ENCODE measurements around the gene MS4A12. TPM values are rescaled to one million over a fixed set of nuclear protein-coding genes. Genes with fewer than 3 reads are reported as not detected.
"Not testable (repeated sequence)": the region's sequence is repeated elsewhere in the genome, so short reads cannot be mapped to it uniquely, and the experiment has no call there.

Gene MS4A12
- total RNA-seq, 1 donor from 2014 or later = not detected

DNA sequence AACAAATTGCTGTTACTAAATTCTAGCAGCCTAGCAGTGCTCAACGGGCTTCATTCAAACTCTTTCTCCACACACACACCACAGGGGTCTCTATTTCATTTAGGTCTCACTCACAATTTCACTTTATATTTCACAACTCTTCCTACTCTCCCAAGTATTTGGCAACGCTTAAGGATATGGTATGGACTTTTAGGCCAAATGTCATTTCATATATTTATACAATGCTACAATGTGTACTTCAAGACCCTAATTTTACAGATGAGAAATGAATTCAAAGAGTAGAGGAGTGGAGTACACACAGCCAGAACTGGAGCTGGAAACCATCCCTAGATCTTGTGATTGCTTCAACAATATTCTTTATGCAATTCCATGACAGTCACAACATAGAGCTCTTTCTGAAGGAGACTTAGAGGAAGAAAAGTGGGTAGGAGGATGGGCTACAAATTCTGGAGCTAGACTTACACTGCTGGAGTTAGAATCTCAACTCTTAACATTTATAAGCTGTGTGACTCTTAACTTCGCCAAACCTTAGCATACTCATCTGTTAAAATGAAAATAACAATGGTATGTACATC lies 20.2 kb downstream of the MS4A12 start:
- no peak for DNase-seq (ENCODE audit: low spot score)

DNA sequence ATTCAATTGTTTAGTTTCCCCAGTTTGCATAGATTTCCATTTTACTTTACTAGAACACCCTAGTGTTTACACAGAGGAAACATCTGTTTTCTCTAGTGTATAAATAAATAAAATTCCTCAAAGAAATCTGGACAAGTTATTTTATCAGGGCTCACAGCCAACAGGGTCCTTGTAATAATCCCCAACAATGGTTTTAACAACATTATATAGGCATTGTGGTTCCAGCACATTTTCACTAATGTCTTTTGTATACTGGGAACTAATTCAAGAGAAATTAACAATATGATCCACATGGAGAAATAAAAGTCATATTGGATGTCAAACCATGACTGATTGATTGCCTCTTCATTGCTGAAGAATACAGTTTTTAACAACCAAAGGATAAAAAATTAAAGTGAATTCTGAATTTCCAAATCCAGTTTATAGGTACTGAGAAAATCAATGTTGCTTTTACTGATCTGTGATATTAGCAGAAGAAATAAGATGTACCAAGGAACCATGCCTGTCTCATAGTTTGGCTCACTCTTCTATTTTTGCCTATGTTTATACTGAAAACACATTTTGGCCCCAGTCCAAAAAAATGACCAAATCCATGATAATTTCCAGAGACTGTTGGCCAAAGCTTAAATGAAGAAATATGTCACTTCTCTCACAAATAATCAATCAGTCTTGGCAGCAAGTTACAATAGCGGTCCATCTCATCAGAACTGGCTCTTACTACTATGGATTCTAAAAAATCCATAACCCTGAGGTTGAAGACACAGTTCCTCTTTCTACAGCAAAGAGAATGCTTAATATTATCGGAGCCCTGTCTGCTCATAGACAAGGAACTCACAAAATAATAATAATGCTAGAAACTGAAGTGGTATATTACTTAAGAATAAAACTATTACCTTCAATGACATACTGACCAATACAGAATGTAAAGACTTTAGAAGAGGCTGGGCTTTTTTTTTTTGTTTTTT lies 21.2 kb downstream of the MS4A12 start:
- DNase-seq (ENCODE audit: low spot score) = no peak

DNA sequence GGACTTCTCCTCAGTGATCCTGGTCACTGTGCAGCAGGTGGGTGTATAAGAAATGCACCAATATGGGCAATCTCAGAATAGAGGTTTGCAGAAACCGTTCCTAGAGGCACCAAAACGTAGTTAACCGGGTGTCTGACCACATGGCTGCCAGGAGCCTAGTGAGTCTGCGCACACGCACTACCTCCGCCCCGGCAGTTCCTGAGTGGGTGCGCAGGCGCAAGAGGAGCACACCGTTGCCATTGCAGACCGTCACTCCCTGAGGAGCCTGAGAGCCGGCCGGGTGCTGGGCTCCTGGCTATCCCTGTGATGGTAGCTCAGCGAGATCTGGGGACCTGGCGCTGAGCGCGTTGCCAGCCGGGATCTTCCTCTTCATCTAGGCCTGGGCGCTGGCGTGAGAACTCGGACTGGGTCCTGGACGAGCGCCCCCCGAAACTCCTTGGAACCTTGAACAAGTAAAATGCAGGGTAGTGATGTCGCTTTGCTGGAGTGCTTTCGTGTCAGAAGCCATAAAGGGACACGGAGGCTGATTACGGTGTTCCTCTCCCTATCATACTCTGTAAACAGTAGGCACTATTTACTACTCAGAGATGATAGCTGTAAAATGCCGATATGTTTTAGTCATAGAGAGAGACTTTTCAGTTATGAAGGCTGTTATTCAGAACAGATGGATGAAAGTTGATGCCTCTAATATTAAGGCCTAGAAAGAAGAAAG lies 22.7 kb downstream of the MS4A12 start, which contains the start of gene MS4A13:
TSS of gene MS4A13 (plus strand) at position 249 of the 712 bp plus-strand sequence. CDS start 2,692 bp downstream, outside the sequence.
- DNase-seq (ENCODE audit: low spot score) = no peak

DNA sequence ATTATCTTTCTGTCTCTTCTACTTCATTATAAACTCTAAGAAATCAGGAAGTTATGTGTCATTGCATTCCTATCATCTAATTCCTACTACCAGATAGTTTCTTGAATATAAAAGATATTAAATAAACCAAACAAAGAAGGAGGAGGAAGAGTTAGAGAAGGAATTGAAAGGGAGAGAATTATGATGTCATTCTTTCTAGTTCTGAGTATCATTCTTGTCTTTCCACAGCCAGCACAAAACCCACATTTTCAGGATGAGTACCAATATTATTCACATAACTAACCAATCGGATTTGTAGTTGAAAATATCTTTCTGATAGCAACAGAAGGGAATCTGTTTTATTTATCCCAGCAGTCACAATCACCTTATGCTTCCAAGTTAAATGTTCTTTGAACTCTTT lies 35.9 kb downstream of the MS4A12 start:
- DNase-seq (ENCODE audit: low spot score) = no peak

DNA sequence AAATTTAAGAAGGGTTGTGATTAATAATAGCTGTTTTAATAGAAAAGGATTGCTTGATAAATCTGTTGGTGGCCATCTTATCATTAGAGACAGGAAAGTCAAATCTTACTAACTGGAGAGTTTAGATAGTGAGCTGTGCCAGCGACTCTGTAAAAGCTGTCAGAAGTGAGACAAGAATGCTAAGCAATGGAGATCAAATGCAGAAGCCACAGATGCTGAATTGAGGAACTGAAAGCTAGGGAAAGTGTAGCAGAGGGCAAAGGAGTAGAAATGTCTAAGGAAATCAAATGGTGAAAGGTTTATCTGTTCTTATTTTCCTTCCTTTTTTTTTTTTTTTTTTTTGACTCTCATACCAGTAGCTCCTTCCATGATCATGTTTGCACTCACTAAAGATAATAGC lies 36.4 kb downstream of the MS4A12 start:
- no peak for DNase-seq (ENCODE audit: low spot score)

DNA sequence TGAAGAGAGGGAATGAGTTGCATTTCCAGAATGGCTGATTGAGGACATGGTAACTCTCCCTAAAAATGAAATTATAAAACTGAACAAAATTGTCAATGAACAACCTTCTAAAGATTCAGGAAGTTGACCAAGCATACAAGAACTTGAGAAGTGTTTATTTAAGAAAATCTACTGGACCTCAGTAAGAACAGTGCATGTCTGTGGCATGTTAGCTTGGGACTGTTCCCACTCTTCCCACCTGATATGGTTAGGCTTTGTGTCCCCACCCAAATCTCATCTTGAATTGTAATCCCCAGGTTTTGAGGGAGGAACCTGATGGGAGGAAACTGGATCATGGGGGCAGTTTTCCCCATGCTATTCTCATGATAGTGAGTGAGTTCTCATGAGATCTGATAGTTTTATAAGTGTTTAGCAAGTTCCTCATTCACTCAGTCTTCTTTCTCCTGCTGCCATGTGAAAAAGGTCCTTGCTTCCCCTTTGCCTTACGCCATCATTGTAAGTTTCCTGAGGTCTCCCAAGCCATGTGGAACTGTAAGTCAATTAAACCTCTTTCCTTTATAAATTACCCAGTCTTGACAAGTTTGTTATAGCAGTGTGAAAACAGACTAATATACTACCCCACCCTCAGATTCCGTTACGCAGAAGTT lies 38.0 kb downstream of the MS4A12 start:
- DNase-seq (ENCODE audit: low spot score) = no peak

DNA sequence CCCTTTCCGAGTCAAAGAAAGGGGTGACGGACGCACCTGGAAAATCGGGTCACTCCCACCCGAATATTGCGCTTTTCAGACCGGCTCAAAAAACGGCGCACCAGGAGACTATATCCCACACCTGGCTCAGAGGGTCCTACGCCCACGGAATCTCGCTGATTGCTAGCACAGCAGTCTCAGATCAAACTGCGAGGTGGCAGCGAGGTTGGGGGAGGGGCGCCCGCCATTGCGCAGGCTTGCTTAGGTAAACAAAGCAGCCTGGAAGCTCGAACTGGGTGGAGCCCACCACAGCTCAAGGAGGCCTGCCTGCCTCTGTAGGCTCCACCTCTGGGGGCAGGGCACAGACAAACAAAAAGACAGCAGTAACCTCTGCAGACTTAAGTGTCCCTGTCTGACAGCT lies 39.8 kb downstream of the MS4A12 start:
- not testable (repeated sequence) for DNase-seq (ENCODE audit: low spot score)

DNA sequence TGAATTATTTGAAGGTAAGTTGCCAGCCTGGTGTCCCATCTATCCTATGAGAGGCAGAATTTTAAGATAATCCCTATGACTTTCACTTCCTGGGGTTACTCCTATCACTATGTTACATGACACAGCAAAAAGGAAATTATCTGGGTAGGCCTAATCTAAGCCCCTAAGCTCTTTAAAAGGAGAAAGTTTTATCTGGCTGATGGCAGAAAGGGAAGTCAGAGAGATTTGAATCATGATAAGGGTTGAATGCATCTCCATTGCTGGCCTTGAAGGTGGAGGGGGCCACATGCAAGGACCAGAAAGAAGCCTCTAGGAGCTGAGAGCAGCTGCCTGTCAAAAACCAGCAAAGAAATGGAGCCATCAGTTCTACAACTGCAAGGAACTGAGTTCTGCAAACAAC lies 46.0 kb downstream of the MS4A12 start:
- DNase-seq (ENCODE audit: low spot score) = not testable (repeated sequence)

DNA sequence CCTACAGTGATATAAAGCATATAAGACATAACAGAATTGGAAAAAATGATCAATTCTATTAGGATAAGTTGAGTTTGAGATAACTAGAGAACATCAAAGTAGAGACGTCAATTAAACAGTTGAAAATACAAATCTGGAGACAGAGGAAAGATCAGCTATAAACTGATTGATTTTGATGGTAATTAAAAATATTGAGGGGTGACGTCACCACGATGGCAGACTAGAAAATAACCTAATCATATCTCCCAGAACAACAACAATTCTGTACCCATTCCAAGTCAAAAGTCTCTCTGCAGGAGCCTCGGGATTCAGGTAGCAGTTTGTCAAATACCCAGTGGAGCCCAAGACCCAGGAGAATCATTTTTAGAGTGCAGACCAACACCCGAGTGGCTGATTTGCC lies 51.5 kb downstream of the MS4A12 start:
- DNase-seq (ENCODE audit: low spot score) = no peak

Other genes with a start within 250 kb of the MS4A12 start
- gene MS4A4E, start 249.6 kb upstream of the MS4A12 start, total RNA-seq = 3.2 TPM
- gene MS4A4A, start 212.1 kb upstream of the MS4A12 start, total RNA-seq = 115 TPM
- gene MS4A6E, start 165.5 kb upstream of the MS4A12 start, total RNA-seq = 3.6 TPM
- gene MS4A7, start 114.2 kb upstream of the MS4A12 start, total RNA-seq = 188 TPM
- gene MS4A14, start 96.3 kb upstream of the MS4A12 start, total RNA-seq = 3.6 TPM
- not detected for gene MS4A5, start 63.2 kb upstream of the MS4A12 start, total RNA-seq
- gene MS4A1, start 36.9 kb upstream of the MS4A12 start, total RNA-seq = 0.22 TPM
- gene MS4A13, start 22.6 kb downstream of the MS4A12 start, total RNA-seq = not detected
- gene MS4A8, start 206.8 kb downstream of the MS4A12 start, total RNA-seq = 0.48 TPM
- gene MS4A18, start 231.9 kb downstream of the MS4A12 start, total RNA-seq = not detected

All from mesenteric fat pad (tissue), 1 donor.